ENCODE data around the gene LARGE1.
"Not testable (repeated sequence)": the region's sequence is repeated elsewhere in the genome, so short reads cannot be mapped to it uniquely, and the experiment has no call there.

LARGE1 gene

GRCh38 chr22:33566495-33566894 lies 353.8 kb downstream of the LARGE1 start:
- DNase-seq: not testable (repeated sequence)

GRCh38 chr22:33565580-33565995 lies 354.7 kb downstream of the LARGE1 start:
- no peak for DNase-seq

GRCh38 chr22:33564683-33565082 lies 355.6 kb downstream of the LARGE1 start:
- no peak for DNase-seq

GRCh38 chr22:33563220-33563964 lies 356.9 kb downstream of the LARGE1 start:
- no peak for DNase-seq

GRCh38 chr22:33562501-33562900 lies 357.8 kb downstream of the LARGE1 start:
- peak in 1 of 58 donors; percentile 6 for DNase-seq

- no peak for DNase-seq
Measured at GRCh38 chr22:33561149-33561807, 359.0 kb downstream of the LARGE1 start.

GRCh38 chr22:33557836-33558235 lies 362.4 kb downstream of the LARGE1 start:
- no peak for DNase-seq

GRCh38 chr22:33555814-33556522 lies 364.3 kb downstream of the LARGE1 start:
- DNase-seq: no peak

- no peak for DNase-seq
Measured at GRCh38 chr22:33553493-33553892, 366.8 kb downstream of the LARGE1 start.

- no peak for DNase-seq
Measured at GRCh38 chr22:33544707-33545106, 375.6 kb downstream of the LARGE1 start.

- no peak for DNase-seq
Measured at GRCh38 chr22:33542722-33543121, 377.6 kb downstream of the LARGE1 start.

- DNase-seq: no peak
Measured at GRCh38 chr22:33542153-33542552, 378.1 kb downstream of the LARGE1 start.

GRCh38 chr22:33539902-33540751 lies 380.1 kb downstream of the LARGE1 start:
- peak in 39 of 58 donors; percentile 5 to 69 (median 28) for DNase-seq

- no peak for DNase-seq
Measured at GRCh38 chr22:33539202-33539901, 380.9 kb downstream of the LARGE1 start.

GRCh38 chr22:33538277-33538885 lies 381.9 kb downstream of the LARGE1 start:
- peak in 1 of 58 donors; percentile 2 for DNase-seq

GRCh38 chr22:33537059-33537458 lies 383.2 kb downstream of the LARGE1 start:
- no peak for DNase-seq

GRCh38 chr22:33535937-33536875 lies 384.1 kb downstream of the LARGE1 start:
- no peak for DNase-seq

GRCh38 chr22:33529424-33530113 lies 390.7 kb downstream of the LARGE1 start:
- DNase-seq: peak in 1 of 58 donors; percentile 25

Measured in anterior cingulate cortex (tissue), 58 donors.